Activated CD4-positive, alpha-beta T cell treated with anti-CD3 and anti-CD28 coated beads for 36 hours (primary cell): ENCODE results near the gene PPP1R1B. TPM values are rescaled to one million over a fixed set of nuclear protein-coding genes. Genes with fewer than 3 reads are reported as not detected.

ENCODE experiments used
- ATAC-seq: fragments of 200-7000 bp; cut with Tn5 transposase; one replicate; pipeline ENCODE4 v1.10.0; 2021; ENCODE audit warnings: mild to moderate bottlenecking, moderate library complexity
- CTCF ChIA-PET: fragments of 350-600 bp; sonication (Branson Sonifier 250); formaldehyde crosslinking; loops from one replicate; lab custom pipeline; 2021; ENCODE audit warnings: antibody characterized with exemption; lab: Charles Lee
- POLR2A ChIA-PET: fragments of 350-600 bp; sonication (Branson Sonifier 250); formaldehyde crosslinking; loops from one replicate; lab custom pipeline; 2021; ENCODE audit warnings: antibody characterized with exemption, inconsistent platforms; lab: Charles Lee
- DNase-seq: peaks from one replicate; pipeline ENCODE4 v3.0.0-alpha.2; 2020
- H3K27ac Mint-ChIP-seq: one replicate; pipeline ENCODE4 v1.8.0; 2021; ENCODE audit warnings: mixed read lengths
- H3K27me3 Mint-ChIP-seq: one replicate; pipeline ENCODE4 v1.8.0; 2021; ENCODE audit warnings: mixed read lengths
- H3K36me3 Mint-ChIP-seq: one replicate; pipeline ENCODE4 v1.8.0; 2021; ENCODE audit warnings: low read depth, mixed read lengths
- H3K4me1 Mint-ChIP-seq: one replicate; pipeline ENCODE4 v1.8.0; 2021; ENCODE audit warnings: mixed read lengths
- H3K4me3 Mint-ChIP-seq: one replicate; pipeline ENCODE4 v1.8.0; 2021; ENCODE audit warnings: mild to moderate bottlenecking, moderate library complexity, mixed read lengths
- H3K9me3 Mint-ChIP-seq: one replicate; pipeline ENCODE4 v1.8.0; 2021; ENCODE audit warnings: low read depth, mixed read lengths
- intact Hi-C, 2 experiments: fragments of 100-400 bp; cut with DNase I in 1 of 2; cut with micrococcal nuclease in 1 of 2; formaldehyde crosslinking; loops; one replicate each; pipeline versions ENCODE4 v1.14.2 to v1.15.1; 2022 to 2024; cut with DNase I, micrococcal nuclease
- total RNA-seq, 2 experiments: library from RNA; stranded (reverse); gene quantifications; one replicate each; pipeline ENCODE4 v1.2.3, GENCODE V29; 2021

PPP1R1B gene
- total RNA-seq, 2 experiments from 2014 or later, result 0.18 TPM; not detected in 1

- H3K9me3 Mint-ChIP-seq, result no peaks in the 10 kb centered on the region
- ATAC-seq (no peak), DNase-seq (no peak)
- POLR2A ChIA-PET, result no interaction called here
- intact Hi-C loops, result loop anchor here in 1 of 2 experiments (1.0 kb wide), 1 partner anchor 362 kb away; the partner anchor contains the start of gene PSMD3
- peaks cover 14% of the 10 kb centered on the region for H3K4me1 Mint-ChIP-seq
- H3K4me3 Mint-ChIP-seq, result peak overlapping the region; percentile 62
- H3K27me3 Mint-ChIP-seq, result peaks cover 7% of the 10 kb centered on the region
- no peak overlapping the region for H3K27ac Mint-ChIP-seq
- no peaks in the 10 kb centered on the region for H3K36me3 Mint-ChIP-seq
- CTCF ChIA-PET, result interaction anchor here (0.6 to 10.2 kb wide), 8 partner anchors 10 to 418 kb away, joined by 3 to 181 read pairs (median 3); partner anchors contain the start of genes RPL19 and STARD3
Observed at GRCh38 chr17:39618246-39618913, 8.4 kb upstream of the PPP1R1B start.

GRCh38 chr17:39618956-39619785 is 7.6 kb upstream of the PPP1R1B start:
- H3K36me3 Mint-ChIP-seq, result no peaks in the 10 kb centered on the region
- H3K27me3 Mint-ChIP-seq, result peaks cover 7% of the 10 kb centered on the region
- no peaks in the 10 kb centered on the region for H3K9me3 Mint-ChIP-seq
- DNase-seq (no peak), ATAC-seq (no peak)
- POLR2A ChIA-PET, result interaction anchor here (0.6 kb wide), 1 partner anchor 361 kb away, joined by 5 read pairs; the partner anchor contains the start of gene PSMD3
- intact Hi-C loops, result loop anchor here in 1 of 2 experiments (1.0 kb wide), 1 partner anchor 361 kb away; the partner anchor contains the start of gene PSMD3
- H3K4me3 Mint-ChIP-seq, result no peak overlapping the region
- no peak overlapping the region for H3K27ac Mint-ChIP-seq
- peaks cover 18% of the 10 kb centered on the region for H3K4me1 Mint-ChIP-seq
- CTCF ChIA-PET, result interaction anchor here (0.5 to 10.2 kb wide), 13 partner anchors 9 to 419 kb away, joined by 3 to 181 read pairs (median 3); partner anchors contain the start of genes RPL19 and STARD3

- Mint-ChIP-seq H3K9me3 (no peaks in the 10 kb centered on the region), H3K27me3 (peaks cover 10% of the 10 kb centered on the region), H3K4me1 (peaks cover 18% of the 10 kb centered on the region), H3K4me3 (no peak overlapping the region), H3K27ac (no peak overlapping the region), H3K36me3 (no peaks in the 10 kb centered on the region)
- CTCF ChIA-PET, result interaction anchor here (0.5 to 10.2 kb wide), 9 partner anchors 8 to 380 kb away, joined by 3 to 181 read pairs (median 4); partner anchors contain the start of gene STARD3
- POLR2A ChIA-PET, result interaction anchor here (0.6 kb wide), 1 partner anchor 361 kb away, joined by 5 read pairs; the partner anchor contains the start of gene PSMD3
- DNase-seq (no peak), ATAC-seq (no peak)
- intact Hi-C loops, result loop anchor here (5.0 to 10.0 kb wide), 3 partner anchors 243 to 415 kb away; partner anchors contain the start of genes IKZF3 (in 1 of the 2) and RPL19 (in 1 of the 2)
Observed at GRCh38 chr17:39619786-39620101, 7.0 kb upstream of the PPP1R1B start.

- Mint-ChIP-seq H3K27me3 (peaks cover 18% of the 10 kb centered on the region), H3K4me3 (peak overlapping the region; percentile 62), H3K36me3 (no peaks in the 10 kb centered on the region), H3K27ac (peak overlapping the region; percentile 91), H3K9me3 (no peaks in the 10 kb centered on the region), H3K4me1 (peaks cover 26% of the 10 kb centered on the region)
- POLR2A ChIA-PET, result no interaction called here
- CTCF ChIA-PET, result interaction anchor here (0.5 to 10.2 kb wide), 75 partner anchors 9 to 950 kb away, joined by 3 to 181 read pairs (median 4); partner anchors contain the start of genes CSF3, IKZF3, MIEN1 and NEUROD2
- intact Hi-C loops, result loop anchor here (1.0 to 10.0 kb wide), 12 partner anchors 16 to 417 kb away; partner anchors contain the start of genes IKZF3 (in 2 of the 2), PSMD3 (in 2 of the 2), STARD3 (in 2 of the 2) and MIEN1 (in 1 of the 2)
- ATAC-seq (peak; percentile 68), DNase-seq (peak; percentile 91)
Observed at GRCh38 chr17:39621523-39622379, 5.0 kb upstream of the PPP1R1B start.

- peaks cover 27% of the 10 kb centered on the region for H3K4me1 Mint-ChIP-seq
Observed at GRCh38 chr17:39622380-39623006, 4.3 kb upstream of the PPP1R1B start.

GRCh38 chr17:39623356-39623950 is 3.3 kb upstream of the PPP1R1B start:
- peak overlapping the region; percentile 8 for H3K4me3 Mint-ChIP-seq
- no peak overlapping the region for H3K27ac Mint-ChIP-seq
- POLR2A ChIA-PET, result interaction anchor here (0.7 to 1.5 kb wide), 3 partner anchors 31 to 240 kb away, joined by 3 to 5 read pairs (median 3); partner anchors contain the start of gene IKZF3
- no peaks in the 10 kb centered on the region for H3K9me3 Mint-ChIP-seq
- H3K27me3 Mint-ChIP-seq, result peaks cover 27% of the 10 kb centered on the region
- DNase-seq (peak; percentile 93), ATAC-seq (peak; percentile 47)
- H3K36me3 Mint-ChIP-seq, result no peaks in the 10 kb centered on the region
- intact Hi-C loops, result loop anchor here (1.0 to 10.0 kb wide), 5 partner anchors 75 to 419 kb away; partner anchors contain the start of genes IKZF3 (in 1 of the 2) and RPL19 (in 1 of the 2)
- CTCF ChIA-PET, result interaction anchor here (0.6 to 10.2 kb wide), 44 partner anchors 9 to 418 kb away, joined by 3 to 181 read pairs (median 4); partner anchors contain the start of genes MIEN1, PNMT and STARD3
- peaks cover 27% of the 10 kb centered on the region for H3K4me1 Mint-ChIP-seq

More at GRCh38 chr17:39622380-39623006, 4.3 kb upstream of the PPP1R1B start:
- Mint-ChIP-seq H3K36me3 (no peaks in the 10 kb centered on the region), H3K9me3 (no peaks in the 10 kb centered on the region), H3K27me3 (peaks cover 20% of the 10 kb centered on the region), H3K27ac (peak overlapping the region; percentile 91), H3K4me3 (peak overlapping the region; percentile 62)
- DNase-seq, result peak; percentile 80
- POLR2A ChIA-PET, result interaction anchor here (0.6 to 1.5 kb wide), 2 partner anchors 241 to 283 kb away, joined by 4 to 5 read pairs; partner anchors contain the start of gene IKZF3
- ATAC-seq, result peak; percentile 86
- CTCF ChIA-PET, result interaction anchor here (0.6 to 10.2 kb wide), 50 partner anchors 8 to 531 kb away, joined by 3 to 181 read pairs (median 5); partner anchors contain the start of genes MIEN1, NEUROD2, PNMT and PSMD3
- intact Hi-C loops, result loop anchor here (1.0 to 10.0 kb wide), 13 partner anchors 15 to 418 kb away; partner anchors contain the start of genes IKZF3 (in 2 of the 2), PSMD3 (in 2 of the 2), STARD3 (in 2 of the 2) and MIEN1 (in 1 of the 2)

- no peak overlapping the region for H3K27ac Mint-ChIP-seq
- H3K4me1 Mint-ChIP-seq, result peaks cover 27% of the 10 kb centered on the region
- ChIA-PET POLR2A (no interaction called here), CTCF (interaction anchor here (0.9 to 10.2 kb wide), 13 partner anchors 9 to 419 kb away, joined by 3 to 181 read pairs (median 4); partner anchors contain the start of gene STARD3)
- no peaks in the 10 kb centered on the region for H3K36me3 Mint-ChIP-seq
- no peaks in the 10 kb centered on the region for H3K9me3 Mint-ChIP-seq
- H3K4me3 Mint-ChIP-seq, result no peak overlapping the region
- no peak for DNase-seq
- H3K27me3 Mint-ChIP-seq, result peaks cover 30% of the 10 kb centered on the region
- intact Hi-C loops, result loop anchor here (5.0 to 10.0 kb wide), 3 partner anchors 238 to 420 kb away; partner anchors contain the start of genes IKZF3 (in 1 of the 2) and RPL19 (in 1 of the 2)
- no peak for ATAC-seq
Observed at GRCh38 chr17:39624313-39624712, 2.4 kb upstream of the PPP1R1B start.

- Mint-ChIP-seq H3K4me3 (no peak overlapping the region), H3K4me1 (peaks cover 27% of the 10 kb centered on the region), H3K9me3 (no peaks in the 10 kb centered on the region), H3K36me3 (no peaks in the 10 kb centered on the region), H3K27ac (no peak overlapping the region), H3K27me3 (peaks cover 31% of the 10 kb centered on the region)
- POLR2A ChIA-PET, result interaction anchor here (0.6 kb wide), 1 partner anchor 49 kb away, joined by 3 read pairs; no protein-coding TSS in a partner anchor
- no peak for DNase-seq
- CTCF ChIA-PET, result interaction anchor here (0.6 to 10.2 kb wide), 15 partner anchors 10 to 470 kb away, joined by 3 to 181 read pairs (median 4); partner anchors contain the start of genes PGAP3 and STARD3
- ATAC-seq, result no peak
- intact Hi-C loops, result loop anchor here in 1 of 2 experiments (10.0 kb wide), 1 partner anchor 420 kb away; the partner anchor contains the start of gene RPL19
Observed at GRCh38 chr17:39625198-39625785, 1.5 kb upstream of the PPP1R1B start.
